K562 (cell line): ENCODE data around the gene ERC2. TPM values are rescaled to one million over a fixed set of nuclear protein-coding genes. Genes with fewer than 3 reads are reported as not detected.

Source experiments
- ATAC-seq: fragments of 200-7000 bp; cut with Tn5 transposase; 3 replicates; pipeline ENCODE4 v1.9.1; 2020; ENCODE audit warnings: moderate library complexity
- BruUV-seq: library from RNA; stranded (reverse); fragments of 400-500 nt; replicated peaks from 2 replicates; lab custom pipeline; 2021; lab: Mats Ljungman, UMichigan
- CTCF ChIA-PET: fragments of 300-600 bp; formaldehyde crosslinking; extraction: SDS; loops from one replicate; lab custom pipeline; 2021; ENCODE audit warnings: low intra/inter-chr PET ratio; lab: Yijun Ruan, JAX
- POLR2A ChIA-PET: fragments of 300-600, 350-650 bp; sonication (Branson Sonifier 250); formaldehyde crosslinking; extraction: SDS; loops from one replicate; lab custom pipeline; 2021; ENCODE audit warnings: antibody characterized with exemption, inconsistent platforms; lab: Yijun Ruan, JAX
- DNase-seq, 4 experiments: peaks; one replicate each; pipeline versions ENCODE4 v3.0.0 to v3.0.0-alpha.2; 2011 to 2018; ENCODE audit warnings: low spot score in 3 of 4, mixed read lengths in 3 of 4; ENCODE audit errors: extremely low read depth in 1 of 4
- FAIRE-seq: peaks from 2 replicates; lab custom pipeline; 2011; peaks lifted over from hg19 to GRCh38; lab: Jason Lieb, UNC
- H2AFZ ChIP-seq: 2 replicates; pipeline ENCODE4 v1.6.0; 2011; ENCODE audit warnings: low read depth, low read length, control low read depth, inconsistent platforms
- H3K27ac ChIP-seq: fragments of 200-600 bp; 3 replicates; pipeline ENCODE4 v1.8.0; 2011; ENCODE audit warnings: low read depth, mild to moderate bottlenecking, control low read depth, inconsistent platforms, low read length, moderate library complexity, mixed read lengths; ENCODE audit errors: extremely low read depth
- H3K27me3 ChIP-seq, 2 experiments: fragments of 300-600 bp in 1 of 2; 2 replicates in 1 of 2; 3 replicates in 1 of 2; pipeline versions ENCODE4 v1.6.0 to v1.8.0; 2011; ENCODE audit warnings: inconsistent platforms in 2 of 2, low read length in 2 of 2, mild to moderate bottlenecking in 1 of 2, mixed read lengths in 1 of 2, moderate library complexity in 1 of 2; ENCODE audit not compliant: control insufficient read depth in 2 of 2, insufficient read depth in 2 of 2
- H3K36me3 ChIP-seq: fragments of 300-600 bp; 3 replicates; pipeline ENCODE4 v1.8.0; 2011; ENCODE audit warnings: mild to moderate bottlenecking, low read length, inconsistent platforms; ENCODE audit not compliant: control insufficient read depth, insufficient read depth
- H3K4me1 ChIP-seq, 2 experiments: fragments of 200-600 bp in 1 of 2; replicated peaks in 1 of 2; 2 replicates in 1 of 2; 3 replicates in 1 of 2; pipeline versions ENCODE4 v1.5.1 to v1.8.0; 2011; ENCODE audit warnings: inconsistent platforms in 2 of 2, low read length in 2 of 2, mild to moderate bottlenecking in 1 of 2, mixed read lengths in 1 of 2, moderate library complexity in 1 of 2; ENCODE audit not compliant: control insufficient read depth in 2 of 2, insufficient read depth in 2 of 2
- H3K4me2 ChIP-seq: 2 replicates; pipeline ENCODE4 v1.6.1; 2011; ENCODE audit warnings: low read length, control low read depth, inconsistent platforms, mixed read lengths; ENCODE audit not compliant: insufficient read depth
- H3K4me3 ChIP-seq: fragments of 200-600 bp; sonication (generic), shearing (Covaris generic); 2 replicates; pipeline ENCODE4 v1.5.1; 2016; ENCODE audit warnings: control low read depth, inconsistent platforms
- H3K79me2 ChIP-seq: fragments of 200-600 bp; 3 replicates; pipeline ENCODE4 v1.8.0; 2011; ENCODE audit warnings: low read length, inconsistent platforms; ENCODE audit not compliant: control insufficient read depth, insufficient read depth
- H3K9ac ChIP-seq, 2 experiments: 2 replicates each; pipeline versions ENCODE4 v1.6.0 to v1.6.1; 2011; ENCODE audit warnings: low read depth in 2 of 2, low read length in 2 of 2, control low read depth in 1 of 2, inconsistent platforms in 1 of 2, mild to moderate bottlenecking in 1 of 2, mixed read lengths in 1 of 2; ENCODE audit not compliant: insufficient read depth in 1 of 2
- H3K9me1 ChIP-seq: one replicate; pipeline ENCODE4 v1.6.0; 2011; ENCODE audit warnings: inconsistent platforms, mild to moderate bottlenecking, low read length, moderate library complexity; ENCODE audit not compliant: control insufficient read depth, insufficient read depth
- H3K9me3 ChIP-seq: replicated peaks from 2 replicates; pipeline ENCODE4 v1.5.1; 2011; ENCODE audit warnings: low read depth, low read length, inconsistent platforms; ENCODE audit not compliant: control insufficient read depth, insufficient read depth
- H4K20me1 ChIP-seq: replicated peaks from 2 replicates; pipeline ENCODE4 v1.6.1; 2011; ENCODE audit warnings: low read length, inconsistent platforms, mixed read lengths; ENCODE audit not compliant: control insufficient read depth, insufficient read depth
- CTCF ChIP-seq, 3 experiments: IDR thresholded peaks in 2 of 3; conservative IDR thresholded peaks in 1 of 3; 2 replicates each; pipeline ENCODE4 v1.5.1; 2011 to 2012; ENCODE audit warnings: low read length in 3 of 3, mild to moderate bottlenecking in 3 of 3, control low read depth in 2 of 3, improper control_type of control experiment in 1 of 3, inconsistent platforms in 1 of 3, low read depth in 1 of 3, mixed read lengths in 1 of 3, moderate library complexity in 1 of 3; ENCODE audit not compliant: insufficient read depth in 2 of 3
- LEF1 ChIP-seq: fragments of 450-650 bp; IDR thresholded peaks from 2 replicates; pipeline ENCODE4 v1.6.1; 2016; ENCODE audit warnings: mild to moderate bottlenecking
- NCOA1 ChIP-seq: fragments of 450-650 bp; IDR thresholded peaks from 2 replicates; pipeline ENCODE4 v1.6.1; 2016; ENCODE audit warnings: low read depth
- NR2C1 ChIP-seq, 2 experiments: fragments of 450-650 bp; IDR thresholded peaks; 2 replicates each; pipeline ENCODE4 v1.6.1; 2017; ENCODE audit warnings: mild to moderate bottlenecking in 2 of 2, antibody characterized with exemption in 1 of 2, inconsistent platforms in 1 of 2, missing compliant biosample characterization in 1 of 2, missing genetic modification characterization in 1 of 2
- RAD21 ChIP-seq, 2 experiments: fragments of 250-450 bp in 1 of 2; fragments of 450-650 bp in 1 of 2; sonication (Bioruptor Pico) in 1 of 2; formaldehyde crosslinking in 1 of 2; IDR thresholded peaks in 1 of 2; conservative IDR thresholded peaks in 1 of 2; 2 replicates each; pipeline versions ENCODE4 v1.4.0 to v1.8.0; 2020 to 2022; ENCODE audit warnings: mild to moderate bottlenecking in 2 of 2, moderate library complexity in 1 of 2
- SAP30 ChIP-seq: fragments of 200-600 bp; sonication (generic); IDR thresholded peaks from 2 replicates; pipeline ENCODE4 v1.6.1; 2012; ENCODE audit warnings: borderline replicate concordance, low read depth, mild to moderate bottlenecking, moderate library complexity, low read length, control low read depth, inconsistent platforms; ENCODE audit not compliant: insufficient read depth, poor library complexity, severe bottlenecking
- TEAD4 ChIP-seq, 2 experiments: sonication (generic) in 1 of 2; formaldehyde crosslinking in 1 of 2; IDR thresholded peaks; 2 replicates each; pipeline versions ENCODE4 v1.6.1 to v1.8.0; 2012 to 2022; ENCODE audit warnings: borderline replicate concordance in 1 of 2, inconsistent platforms in 1 of 2, low read length in 1 of 2, mild to moderate bottlenecking in 1 of 2, missing genetic modification reagents in 1 of 2
- ZNF764 ChIP-seq: fragments of 250-450 bp; sonication (Bioruptor Pico); IDR thresholded peaks from 2 replicates; pipeline ENCODE4 v1.4.0; 2020; ENCODE audit warnings: low read depth, mild to moderate bottlenecking, moderate library complexity
- WGBS: fragments of 100-300 bp; shearing (Covaris generic); methylation state at CpG from one replicate; pipeline ENCODE4 v1.1.6; 2016; ENCODE audit warnings: low coverage, mixed read lengths; ENCODE audit not compliant: insufficient coverage; ENCODE audit errors: missing lambda C conversion rate; 5-methylcytosine and 5-hydroxymethylcytosine counted together
- in situ Hi-C: fragments of 300-500 bp; cut with MboI; formaldehyde crosslinking; loops from 4 replicates; pipeline ENCODE4 v1.15.0; 2018; ENCODE audit warnings: inconsistent platforms, mixed read lengths
- intact Hi-C: fragments of 100-400 bp; cut with micrococcal nuclease; formaldehyde crosslinking; loops from 2 replicates; pipeline ENCODE4 v1.14.2; 2022
- polyA plus RNA-seq, 8 experiments: library from polyadenylated mRNA; depleted of rRNA in 4 of 8; stranded (reverse) in 5 of 8; unstranded in 3 of 8; fragments of >200 nt; fragmentation: Nextera tagmentation in 2 of 8; fragmentation: Illumina TruSeq in 1 of 8; extraction: Ambion mirVana in 2 of 8; extraction: Trizol in 1 of 8; gene quantifications; 2 replicates each; pipeline versions ENCODE4 v1.2.1 to v1.2.3, GENCODE V29; 2011 to 2014; ENCODE audit warnings: inconsistent platforms in 1 of 8, missing spikeins in 1 of 8
- total RNA-seq, 7 experiments: library from RNA; depleted of rRNA in 6 of 7; stranded (reverse); fragments of >200 nt in 6 of 7; fragmentation: Illumina TruSeq in 2 of 7; extraction: Trizol in 2 of 7; gene quantifications; 2 replicates each; pipeline versions ENCODE4 v1.2.1 to v1.2.3, GENCODE V29; 2011 to 2021; ENCODE audit warnings: low replicate concordance in 1 of 7

The ERC2 gene
- total and polyA plus RNA-seq, 9 of the 15 experiments (the other 6 are each of a cell fraction or from before 2014, with no cell fraction given), result 0.04 to 0.18 (median 0.07) TPM; not detected in 2

GRCh38 chr3:55749036-55749435, 719.2 kb downstream of the ERC2 start:
- no peak for ATAC-seq

GRCh38 chr3:55746808-55747413, 721.4 kb downstream of the ERC2 start:
- no peak for FAIRE-seq
- Histone ChIP-seq H3K4me2 (no peak overlapping the region), H3K9me1 (no peaks in the 10 kb centered on the region), H3K79me2 (no peaks in the 10 kb centered on the region), H3K4me3 (no peak overlapping the region), H3K27ac (no peak overlapping the region), H3K4me1 (no peaks in the 10 kb centered on the region), H2AFZ (no peak overlapping the region), H3K36me3 (no peaks in the 10 kb centered on the region), H3K9me3 (no peaks in the 10 kb centered on the region), H3K27me3 (no peaks in the 10 kb centered on the region), H4K20me1 (no peaks in the 10 kb centered on the region), H3K9ac (no peak overlapping the region)
- TF ChIP-seq SAP30, result no peak
- TF ChIP-seq NCOA1, result no peak
- TF ChIP-seq NR2C1 (IDR thresholded peaks at IDR 0.05), result no peak
- TF ChIP-seq NR2C1 (tag; IDR thresholded peaks at IDR 0.05), result no peak
- peak in 1 of 3 experiments; percentile 28; a peak in 2 of 6 replicates for TF ChIP-seq CTCF (IDR thresholded peaks at IDR 0.05 in 2 of 3, conservative IDR thresholded peaks at IDR 0.05 in 1 of 3; ENCODE audit: insufficient read depth in 2 of 3, low read depth in 1 of 3, low read length in 3 of 3)
- peak in 1 of 2 experiments; percentile 17; a peak in 1 of 4 replicates for TF ChIP-seq RAD21 (CRISPR knock-in tag; conservative IDR thresholded peaks at IDR 0.05 in 1 of 2, IDR thresholded peaks at IDR 0.05 in 1 of 2)
- no peak for TF ChIP-seq LEF1
- in situ Hi-C loops (no loop called here), intact Hi-C loops (loop anchor here (10.0 kb wide), 1 partner anchor 262 kb away; the partner anchor contains the start of gene WNT5A)
- BruUV-seq, result no TSS peak
- CTCF ChIA-PET, result no interaction called here
- POLR2A ChIA-PET, result no interaction called here
- no peak for DNase-seq
- no peak for ATAC-seq

More at GRCh38 chr3:55749036-55749435, 719.2 kb downstream of the ERC2 start:
- H4K20me1 ChIP-seq, result no peaks in the 10 kb centered on the region
- no peak overlapping the region for H3K4me2 ChIP-seq
- in situ Hi-C loops (no loop called here), intact Hi-C loops (loop anchor here (10.0 kb wide), 1 partner anchor 264 kb away; the partner anchor contains the start of gene WNT5A)
- DNase-seq (no peak), FAIRE-seq (no peak)
- no peak overlapping the region for H2AFZ ChIP-seq
- 0% methylated on average over 1 of the region's 1 CpG for WGBS
- H3K27me3 ChIP-seq, result no peaks in the 10 kb centered on the region
- no peak overlapping the region for H3K4me3 ChIP-seq
- ChIA-PET POLR2A (no interaction called here), CTCF (no interaction called here)
- H3K36me3 ChIP-seq, result no peaks in the 10 kb centered on the region
- H3K9ac ChIP-seq, result no peak overlapping the region
- H3K9me3 ChIP-seq, result no peaks in the 10 kb centered on the region
- BruUV-seq, result no TSS peak
- H3K79me2 ChIP-seq, result no peaks in the 10 kb centered on the region
- no peaks in the 10 kb centered on the region for H3K9me1 ChIP-seq
- TF ChIP-seq TEAD4 (IDR thresholded peaks at IDR 0.05; ENCODE audit: low read length), result no peak
- no peak for TF ChIP-seq TEAD4 (CRISPR knock-in tag; IDR thresholded peaks at IDR 0.05; ENCODE audit: borderline replicate concordance)
- TF ChIP-seq ZNF764 (CRISPR knock-in tag), result no peak
- no peak overlapping the region for H3K27ac ChIP-seq
- no peaks in the 10 kb centered on the region for H3K4me1 ChIP-seq
